GM23338 (cell line): ENCODE data around the gene TBC1D30. TPM values are rescaled to one million over a fixed set of nuclear protein-coding genes. Genes with fewer than 3 reads are reported as not detected.

Experiments used
- ATAC-seq: fragments of 200-7000 bp; cut with Tn5 transposase; 3 replicates; pipeline ENCODE4 v1.9.1; 2020
- DNase-seq: peaks from one replicate; pipeline ENCODE4 v3.0.0-alpha.2; 2015; ENCODE audit warnings: low spot score
- H2AFZ ChIP-seq: fragments of 200-600 bp; sonication (generic); 2 replicates; pipeline ENCODE4 v1.8.0; 2016; ENCODE audit warnings: antibody characterized with exemption, mild to moderate bottlenecking, moderate library complexity
- H3F3A ChIP-seq: fragments of 200-600 bp; sonication (generic); replicated peaks from 2 replicates; pipeline ENCODE4 v1.8.0; 2017; ENCODE audit warnings: antibody characterized with exemption, mixed run types, low read depth
- H3K27ac ChIP-seq: fragments of 200-600 bp; sonication (generic); 2 replicates; pipeline ENCODE4 v1.6.1; 2016; ENCODE audit warnings: low read depth
- H3K27me3 ChIP-seq: fragments of 200-600 bp; sonication (generic); 2 replicates; pipeline ENCODE4 v1.8.0; 2016; ENCODE audit warnings: mild to moderate bottlenecking, mixed run types, moderate library complexity; ENCODE audit not compliant: insufficient read depth
- H3K36me3 ChIP-seq: fragments of 200-600 bp; sonication (generic); 2 replicates; pipeline ENCODE4 v1.8.0; 2016; ENCODE audit warnings: mild to moderate bottlenecking; ENCODE audit not compliant: insufficient read depth
- H3K4me1 ChIP-seq: fragments of 200-600 bp; sonication (generic); 2 replicates; pipeline ENCODE4 v1.8.0; 2016; ENCODE audit warnings: mild to moderate bottlenecking, moderate library complexity; ENCODE audit not compliant: insufficient read depth
- H3K4me2 ChIP-seq: fragments of 200-600 bp; sonication (generic); 2 replicates; pipeline ENCODE4 v1.7.1; 2017; ENCODE audit warnings: mixed run types
- H3K4me3 ChIP-seq: fragments of 200-600 bp; sonication (generic); 2 replicates; pipeline ENCODE4 v1.6.1; 2016; ENCODE audit warnings: mixed run types
- H3K79me2 ChIP-seq: fragments of 200-600 bp; sonication (generic); replicated peaks from 2 replicates; pipeline ENCODE4 v1.8.0; 2017; ENCODE audit warnings: mild to moderate bottlenecking; ENCODE audit not compliant: insufficient read depth
- H3K9me2 ChIP-seq: fragments of 200-600 bp; sonication (generic); 2 replicates; pipeline ENCODE4 v1.8.0; 2017; ENCODE audit not compliant: insufficient read depth
- H4K20me1 ChIP-seq: fragments of 200-600 bp; sonication (generic); replicated peaks from 2 replicates; pipeline ENCODE4 v1.8.0; 2017; ENCODE audit warnings: mild to moderate bottlenecking; ENCODE audit not compliant: insufficient read depth
- H3K27ac Mint-ChIP-seq: 2 replicates; pipeline ENCODE4 v1.8.0; 2020; ENCODE audit warnings: inconsistent platforms, mild to moderate bottlenecking, moderate library complexity, mixed read lengths
- H3K27me3 Mint-ChIP-seq: 3 replicates; pipeline ENCODE4 v1.8.0; 2022; ENCODE audit warnings: low read depth, mild to moderate bottlenecking, moderate library complexity, mixed read lengths, inconsistent platforms; ENCODE audit not compliant: insufficient read depth, poor library complexity
- H3K36me3 Mint-ChIP-seq: 3 replicates; pipeline ENCODE4 v1.8.0; 2021; ENCODE audit warnings: low read depth, mild to moderate bottlenecking, inconsistent platforms, moderate library complexity, mixed read lengths
- H3K4me1 Mint-ChIP-seq: 3 replicates; pipeline ENCODE4 v1.8.0; 2020; ENCODE audit warnings: mild to moderate bottlenecking, inconsistent platforms, mixed read lengths
- H3K4me3 Mint-ChIP-seq: 3 replicates; pipeline ENCODE4 v1.8.0; 2021; ENCODE audit warnings: moderate library complexity, mild to moderate bottlenecking, inconsistent platforms, mixed read lengths
- H3K9me3 Mint-ChIP-seq: 3 replicates; pipeline ENCODE4 v1.8.0; 2020; ENCODE audit warnings: moderate library complexity, mild to moderate bottlenecking, inconsistent platforms, mixed read lengths
- CREB1 ChIP-seq: fragments of 250-450 bp; sonication (Bioruptor Pico); IDR thresholded peaks from 2 replicates; pipeline ENCODE4 v1.5.0; 2020; ENCODE audit warnings: low read depth, mild to moderate bottlenecking, moderate library complexity
- CTCF ChIP-seq, 2 experiments: fragments of 200-600 bp in 1 of 2; sonication (generic) in 1 of 2; conservative IDR thresholded peaks; 2 replicates each; pipeline versions ENCODE4 v1.5.1 to v1.6.1; 2016 to 2017; ENCODE audit warnings: antibody characterized with exemption in 2 of 2, low read depth in 2 of 2, mild to moderate bottlenecking in 2 of 2, moderate library complexity in 1 of 2
- ETS1 ChIP-seq: IDR thresholded peaks from 2 replicates; pipeline ENCODE4 v1.6.1; 2016; ENCODE audit warnings: antibody characterized with exemption
- EZH2 ChIP-seq: fragments of 200-600 bp; sonication (generic); IDR thresholded peaks from one replicate; pipeline ENCODE4 v1.8.0; 2017; ENCODE audit warnings: antibody characterized with exemption, mild to moderate bottlenecking, low read depth; ENCODE audit not compliant: unreplicated experiment
- EZH2phosphoT487 ChIP-seq: fragments of 200-600 bp; sonication (generic); IDR thresholded peaks from one replicate; pipeline ENCODE4 v1.8.1; 2018; ENCODE audit warnings: antibody characterized with exemption; ENCODE audit not compliant: unreplicated experiment
- JUNB ChIP-seq: IDR thresholded peaks from one replicate; pipeline ENCODE4 v1.6.1; 2016; ENCODE audit warnings: antibody characterized with exemption; ENCODE audit not compliant: unreplicated experiment
- NANOG ChIP-seq: IDR thresholded peaks from 2 replicates; pipeline ENCODE4 v1.6.1; 2016; ENCODE audit warnings: antibody characterized with exemption, borderline replicate concordance
- POLR2AphosphoS5 ChIP-seq: IDR thresholded peaks from 2 replicates; pipeline ENCODE4 v1.6.1; 2016; ENCODE audit warnings: antibody characterized with exemption, low read depth
- STAT1 ChIP-seq: IDR thresholded peaks from one replicate; pipeline ENCODE4 v1.6.1; 2016; ENCODE audit warnings: antibody characterized with exemption; ENCODE audit not compliant: unreplicated experiment
- ZNF114 ChIP-seq: fragments of 250-450 bp; sonication (Bioruptor Pico); IDR thresholded peaks from 2 replicates; pipeline ENCODE4 v1.5.0; 2020; ENCODE audit warnings: mild to moderate bottlenecking, moderate library complexity
- ZNF331 ChIP-seq: fragments of 250-450 bp; sonication (Bioruptor Pico); IDR thresholded peaks from 2 replicates; pipeline ENCODE4 v1.5.0; 2020; ENCODE audit warnings: low read depth, mild to moderate bottlenecking, moderate library complexity
- ZNF462 ChIP-seq: fragments of 250-450 bp; sonication (Bioruptor Pico); IDR thresholded peaks from 2 replicates; pipeline ENCODE4 v1.5.0; 2020; ENCODE audit warnings: mild to moderate bottlenecking, moderate library complexity
- polyA plus RNA-seq: library from polyadenylated mRNA; unstranded; fragments of >200 nt; fragmentation: Nextera tagmentation; extraction: Ambion mirVana; gene quantifications from 2 replicates; pipeline ENCODE4 v1.2.1, GENCODE V29; 2016
- total RNA-seq: library from RNA; depleted of rRNA; stranded (reverse); fragments of >200 nt; shearing (Covaris generic); gene quantifications from 2 replicates; pipeline ENCODE4 v1.2.3, GENCODE V29; 2014

Gene TBC1D30
- total and polyA plus RNA-seq, 2 experiments from 2014 or later: 2.9 to 9.6 TPM

- TF ChIP-seq EZH2phosphoT487 (no peak), JUNB (no peak), NANOG (no peak), EZH2 (no peak), ETS1 (no peak), ZNF114 (CRISPR knock-in tag) (no peak), CREB1 (CRISPR knock-in tag) (no peak)
- no peak overlapping the region for H3K27ac Mint-ChIP-seq
- Histone ChIP-seq H3K27ac (no peak overlapping the region), H3K79me2 (no peaks in the 10 kb centered on the region), H3K4me1 (peaks cover 17% of the 10 kb centered on the region), H2AFZ (no peak overlapping the region), H3K4me3 (no peak overlapping the region), H4K20me1 (no peaks in the 10 kb centered on the region), H3K4me2 (no peak overlapping the region), H3K27me3 (no peaks in the 10 kb centered on the region), H3F3A (no peaks in the 10 kb centered on the region), H3K36me3 (no peaks in the 10 kb centered on the region), H3K9me2 (no peaks in the 10 kb centered on the region)
- no peaks in the 10 kb centered on the region for H3K36me3 Mint-ChIP-seq
- H3K4me1 Mint-ChIP-seq: peaks cover 10% of the 10 kb centered on the region
- no peak overlapping the region for H3K4me3 Mint-ChIP-seq
- DNase-seq (no peak), ATAC-seq (no peak)
- H3K9me3 Mint-ChIP-seq: no peaks in the 10 kb centered on the region
- H3K27me3 Mint-ChIP-seq: peaks cover 2% of the 10 kb centered on the region
Measured at GRCh38 chr12:64790166-64790565, 34.3 kb upstream of the TBC1D30 start.

- Mint-ChIP-seq H3K4me3 (no peak overlapping the region), H3K27ac (no peak overlapping the region), H3K27me3 (peaks cover 2% of the 10 kb centered on the region), H3K4me1 (peaks cover 11% of the 10 kb centered on the region), H3K36me3 (no peaks in the 10 kb centered on the region), H3K9me3 (no peaks in the 10 kb centered on the region)
- Histone ChIP-seq H3K27ac (no peak overlapping the region), H3K4me1 (peaks cover 17% of the 10 kb centered on the region), H3K27me3 (no peaks in the 10 kb centered on the region), H3K4me3 (no peak overlapping the region), H3K9me2 (no peaks in the 10 kb centered on the region), H3K36me3 (no peaks in the 10 kb centered on the region), H2AFZ (no peak overlapping the region), H3F3A (no peaks in the 10 kb centered on the region), H3K79me2 (no peaks in the 10 kb centered on the region), H4K20me1 (no peaks in the 10 kb centered on the region), H3K4me2 (no peak overlapping the region)
- no peak for DNase-seq
- no peak for ATAC-seq
- TF ChIP-seq EZH2 (no peak), ZNF114 (CRISPR knock-in tag) (no peak), ZNF462 (CRISPR knock-in tag) (no peak), NANOG (no peak), CTCF (conservative IDR thresholded peaks at IDR 0.05; ENCODE audit: low read depth in 2 of 2) (no peak), ZNF331 (no peak), JUNB (no peak), POLR2AphosphoS5 (no peak), CREB1 (CRISPR knock-in tag) (no peak), STAT1 (no peak)
Measured at GRCh38 chr12:64791036-64791435, 33.4 kb upstream of the TBC1D30 start.
